Measurements from ENCODE around the gene C1orf198.

The C1orf198 gene

DNA sequence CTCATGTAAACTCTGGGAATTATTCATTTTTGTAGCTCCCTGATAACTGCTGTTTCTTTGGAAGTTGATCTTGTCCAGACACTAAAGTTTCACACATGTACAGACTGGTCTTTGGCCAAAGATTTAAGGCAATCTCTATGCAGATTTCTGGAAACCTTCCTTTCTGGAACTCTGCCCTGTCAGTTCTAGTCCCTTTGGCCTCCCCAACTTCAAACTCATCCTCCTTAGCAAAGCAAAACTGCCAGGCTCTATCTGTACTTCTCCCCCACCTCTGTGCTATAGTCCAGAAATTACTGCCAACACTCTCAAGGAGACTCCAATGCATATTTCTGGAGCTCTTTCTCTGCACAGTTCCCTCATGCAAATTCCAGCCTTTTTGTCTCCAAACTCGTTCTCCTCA lies 36.5 kb downstream of the C1orf198 start:
- TF ChIP-seq TAF1 (IDR thresholded peaks at IDR 0.05; ENCODE audit: borderline replicate concordance, insufficient read depth, low read length), result no peak

DNA sequence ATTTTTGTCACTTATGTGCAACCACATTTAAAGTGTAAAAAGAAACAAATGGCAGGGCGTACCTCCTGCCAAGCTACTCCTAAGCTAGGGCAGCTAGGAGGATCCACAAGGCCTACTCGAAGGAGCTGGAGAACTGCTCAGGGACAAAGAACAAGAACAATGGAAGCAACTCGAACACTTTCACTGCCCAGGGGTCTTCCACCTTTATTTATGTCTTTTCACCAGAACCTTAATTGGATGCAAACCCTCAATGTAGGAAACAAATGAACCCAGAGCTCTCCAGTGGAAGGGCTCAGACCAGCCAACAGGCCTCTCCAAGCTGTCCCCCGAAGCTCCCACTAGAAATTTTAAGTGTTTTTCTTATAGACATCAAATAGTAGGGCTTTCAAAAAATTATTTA lies 39.9 kb downstream of the C1orf198 start:
- TF ChIP-seq, protein P1, sequence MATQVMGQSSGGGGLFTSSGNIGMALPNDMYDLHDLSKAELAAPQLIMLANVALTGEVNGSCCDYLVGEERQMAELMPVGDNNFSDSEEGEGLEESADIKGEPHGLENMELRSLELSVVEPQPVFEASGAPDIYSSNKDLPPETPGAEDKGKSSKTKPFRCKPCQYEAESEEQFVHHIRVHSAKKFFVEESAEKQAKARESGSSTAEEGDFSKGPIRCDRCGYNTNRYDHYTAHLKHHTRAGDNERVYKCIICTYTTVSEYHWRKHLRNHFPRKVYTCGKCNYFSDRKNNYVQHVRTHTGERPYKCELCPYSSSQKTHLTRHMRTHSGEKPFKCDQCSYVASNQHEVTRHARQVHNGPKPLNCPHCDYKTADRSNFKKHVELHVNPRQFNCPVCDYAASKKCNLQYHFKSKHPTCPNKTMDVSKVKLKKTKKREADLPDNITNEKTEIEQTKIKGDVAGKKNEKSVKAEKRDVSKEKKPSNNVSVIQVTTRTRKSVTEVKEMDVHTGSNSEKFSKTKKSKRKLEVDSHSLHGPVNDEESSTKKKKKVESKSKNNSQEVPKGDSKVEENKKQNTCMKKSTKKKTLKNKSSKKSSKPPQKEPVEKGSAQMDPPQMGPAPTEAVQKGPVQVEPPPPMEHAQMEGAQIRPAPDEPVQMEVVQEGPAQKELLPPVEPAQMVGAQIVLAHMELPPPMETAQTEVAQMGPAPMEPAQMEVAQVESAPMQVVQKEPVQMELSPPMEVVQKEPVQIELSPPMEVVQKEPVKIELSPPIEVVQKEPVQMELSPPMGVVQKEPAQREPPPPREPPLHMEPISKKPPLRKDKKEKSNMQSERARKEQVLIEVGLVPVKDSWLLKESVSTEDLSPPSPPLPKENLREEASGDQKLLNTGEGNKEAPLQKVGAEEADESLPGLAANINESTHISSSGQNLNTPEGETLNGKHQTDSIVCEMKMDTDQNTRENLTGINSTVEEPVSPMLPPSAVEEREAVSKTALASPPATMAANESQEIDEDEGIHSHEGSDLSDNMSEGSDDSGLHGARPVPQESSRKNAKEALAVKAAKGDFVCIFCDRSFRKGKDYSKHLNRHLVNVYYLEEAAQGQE (IDR thresholded peaks at IDR 0.05; ENCODE audit: insufficient read depth in 1 of 2, low read depth in 2 of 2, low read length in 2 of 2), result no peak
- TF ChIP-seq FOXP2 (optimal IDR thresholded peaks at IDR 0.05; ENCODE audit: borderline replicate concordance, extremely low read depth, extremely low read length, insufficient read depth) (no peak), POLR2AphosphoS5 (IDR thresholded peaks at IDR 0.05; ENCODE audit: low read depth, low read length) (no peak)

DNA sequence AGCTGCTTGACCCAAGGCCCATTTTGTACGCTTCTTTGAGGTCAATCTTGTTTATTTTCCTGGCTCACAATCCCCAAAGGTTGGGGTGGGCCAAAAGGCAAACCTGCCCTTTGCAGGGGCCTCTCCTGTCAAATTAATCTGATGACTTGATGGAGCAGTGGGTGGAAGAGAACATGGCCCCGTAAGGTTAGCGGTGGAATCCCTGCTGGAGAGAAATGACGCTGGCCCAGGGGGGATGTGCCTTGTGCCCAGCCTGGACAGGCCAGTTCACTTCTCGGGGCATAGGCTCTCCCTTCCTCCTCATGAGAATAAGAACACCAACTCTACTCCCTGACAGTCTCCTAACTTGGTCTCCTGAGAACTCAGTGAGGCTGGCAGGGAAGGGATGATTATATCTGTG lies 40.5 kb downstream of the C1orf198 start:
- TF ChIP-seq FOXP2 (optimal IDR thresholded peaks at IDR 0.05; ENCODE audit: borderline replicate concordance, extremely low read depth, extremely low read length, insufficient read depth) (no peak), SIN3A (IDR thresholded peaks at IDR 0.05; ENCODE audit: borderline replicate concordance, insufficient read depth, low read length) (no peak), POLR2AphosphoS5 (IDR thresholded peaks at IDR 0.05; ENCODE audit: low read depth, low read length) (no peak), TAF1 (IDR thresholded peaks at IDR 0.05; ENCODE audit: borderline replicate concordance, insufficient read depth, low read length) (no peak)
- TF ChIP-seq, protein P1 (IDR thresholded peaks at IDR 0.05; ENCODE audit: insufficient read depth in 1 of 2, low read depth in 2 of 2, low read length in 2 of 2), result no peak

DNA sequence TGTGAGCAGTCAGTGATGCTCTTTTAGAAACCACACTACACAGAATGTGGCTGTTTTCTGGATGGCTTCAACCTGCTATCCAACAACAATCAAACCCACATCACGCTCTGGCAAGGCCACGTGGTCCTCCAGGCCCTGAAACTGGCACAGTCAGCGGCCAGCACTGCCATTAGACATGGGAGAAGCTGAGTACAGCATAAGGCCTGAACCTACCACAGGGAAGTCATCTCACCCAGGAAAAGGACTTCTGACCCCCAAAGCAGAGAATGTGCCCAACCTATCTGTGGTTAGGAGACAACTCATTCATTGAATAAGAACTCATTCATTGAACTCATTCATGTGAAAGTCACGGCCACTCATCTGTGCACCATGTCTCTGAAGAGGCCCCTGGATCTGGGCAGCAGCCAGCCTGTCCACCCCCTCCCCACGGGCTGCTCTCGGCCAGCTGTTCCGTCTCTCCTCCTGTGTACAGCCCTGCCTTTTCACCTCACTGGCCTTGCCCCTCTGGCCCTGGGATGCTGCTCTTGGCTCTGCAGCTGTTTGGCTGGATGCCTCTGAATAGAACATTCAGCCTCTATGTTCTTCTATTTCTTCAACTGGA lies 41.1 kb downstream of the C1orf198 start:
- TF ChIP-seq POLR2AphosphoS5 (IDR thresholded peaks at IDR 0.05; ENCODE audit: low read depth, low read length) (no peak), TAF1 (IDR thresholded peaks at IDR 0.05; ENCODE audit: borderline replicate concordance, insufficient read depth, low read length) (no peak), SIN3A (IDR thresholded peaks at IDR 0.05; ENCODE audit: borderline replicate concordance, insufficient read depth, low read length) (no peak), FOXP2 (optimal IDR thresholded peaks at IDR 0.05; ENCODE audit: borderline replicate concordance, extremely low read depth, extremely low read length, insufficient read depth) (no peak)
- TF ChIP-seq, protein P1 (IDR thresholded peaks at IDR 0.05; ENCODE audit: insufficient read depth in 1 of 2, low read depth in 2 of 2, low read length in 2 of 2), result no peak

DNA sequence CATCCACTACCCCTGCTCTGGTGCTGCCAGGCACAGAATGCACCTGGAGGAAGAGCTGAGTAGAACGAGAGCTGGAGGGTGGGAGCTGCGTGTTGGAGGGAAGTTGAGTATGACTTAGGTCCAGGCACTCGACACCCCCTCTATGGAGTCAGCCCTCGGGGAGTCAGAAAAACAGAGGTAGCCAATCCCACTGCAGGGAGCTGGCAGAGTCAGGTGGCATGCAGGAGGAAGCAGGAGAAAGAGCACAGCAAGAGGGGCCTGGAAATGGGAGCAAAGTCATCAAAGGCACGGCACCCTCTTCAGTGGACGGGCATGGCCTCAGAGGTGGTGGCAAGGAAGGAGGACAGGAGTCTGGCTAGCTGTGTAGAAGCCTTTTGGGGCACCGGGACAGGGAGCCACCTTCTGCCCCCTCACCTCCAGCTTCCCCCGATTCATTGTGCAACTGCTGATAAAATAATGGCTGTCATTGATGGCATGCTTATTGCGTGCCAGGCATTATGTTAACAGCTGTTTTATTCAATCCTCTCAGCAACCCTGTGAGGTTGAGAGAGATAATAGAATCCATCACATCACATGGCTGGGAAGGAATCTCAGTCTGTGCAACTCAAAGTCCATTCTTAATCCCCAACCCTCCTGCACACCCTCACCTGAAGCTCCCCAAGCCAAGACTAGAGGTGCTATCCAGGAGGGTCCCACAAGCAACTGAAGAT lies 42.0 kb downstream of the C1orf198 start:
- no peak for TF ChIP-seq POLR2AphosphoS5 (IDR thresholded peaks at IDR 0.05; ENCODE audit: low read depth, low read length)
- TF ChIP-seq SIN3A (IDR thresholded peaks at IDR 0.05; ENCODE audit: borderline replicate concordance, insufficient read depth, low read length), result no peak

DNA sequence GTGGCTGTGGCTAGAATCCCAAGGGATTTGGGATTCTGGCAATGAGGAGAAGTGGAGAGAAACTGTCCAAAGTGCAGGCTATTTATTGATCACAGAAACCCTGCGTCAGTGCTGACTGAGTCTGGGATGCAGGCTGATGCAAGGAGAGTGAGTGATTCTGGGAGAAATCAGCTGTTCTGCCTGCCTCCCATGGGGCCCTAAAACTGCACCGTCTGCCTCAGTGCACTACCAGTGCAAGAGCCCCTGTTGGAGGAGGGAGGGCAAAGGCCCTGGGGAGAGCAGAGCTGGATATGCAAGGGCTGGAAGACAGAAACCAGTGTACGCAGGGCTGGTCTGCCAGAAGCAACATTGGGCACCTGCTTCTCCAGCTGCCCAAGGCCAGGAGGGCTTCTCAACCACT lies 42.6 kb downstream of the C1orf198 start:
- no peak for TF ChIP-seq POLR2AphosphoS5 (IDR thresholded peaks at IDR 0.05; ENCODE audit: low read depth, low read length)
- TF ChIP-seq SIN3A (IDR thresholded peaks at IDR 0.05; ENCODE audit: borderline replicate concordance, insufficient read depth, low read length), result no peak
- TF ChIP-seq FOXP2 (optimal IDR thresholded peaks at IDR 0.05; ENCODE audit: borderline replicate concordance, extremely low read depth, extremely low read length, insufficient read depth), result no peak
- TF ChIP-seq, protein P1 (IDR thresholded peaks at IDR 0.05; ENCODE audit: insufficient read depth in 1 of 2, low read depth in 2 of 2, low read length in 2 of 2), result no peak
